GM18526 (cell line): Measurements from ENCODE around the gene SETD3.

Experiments
- POLR2A ChIP-seq: IDR thresholded peaks from 3 replicates; pipeline ENCODE4 v1.6.1; 2011; ENCODE audit not compliant: insufficient read length; ENCODE audit errors: extremely low read depth

SETD3 gene

DNA sequence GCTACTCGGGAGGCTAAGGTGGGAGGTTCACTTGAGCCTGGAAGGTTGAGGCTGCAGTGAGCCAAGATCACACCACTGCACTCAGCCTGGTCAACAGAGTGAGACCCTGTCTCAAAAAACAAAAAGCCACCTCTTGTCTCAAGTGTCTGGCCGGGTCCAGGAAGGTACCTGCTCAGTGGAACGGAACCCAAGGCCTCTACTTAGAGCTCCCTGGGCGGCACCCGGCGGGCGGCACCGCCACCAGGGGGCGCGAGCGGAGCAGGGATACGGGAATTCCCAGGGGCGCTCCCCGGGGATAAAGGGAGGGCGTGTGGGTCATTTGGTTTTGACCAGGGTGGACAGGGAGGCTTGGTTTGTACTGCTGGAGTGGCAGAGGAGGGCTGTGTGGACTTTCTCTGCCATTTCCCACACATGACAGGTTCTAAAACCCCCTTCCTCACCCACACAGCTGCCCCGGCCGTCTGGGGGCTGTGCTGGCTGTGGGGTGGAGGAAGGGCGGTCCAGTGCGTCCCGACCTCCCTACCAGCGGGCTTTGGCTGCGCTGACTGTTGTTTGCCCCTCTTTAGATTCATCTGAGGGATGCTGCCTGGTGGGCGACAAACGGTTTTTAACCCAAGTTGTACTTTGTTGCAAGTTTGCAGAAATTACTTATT, 91.4 kb downstream of the SETD3 start:
- no peak for TF ChIP-seq POLR2A

DNA sequence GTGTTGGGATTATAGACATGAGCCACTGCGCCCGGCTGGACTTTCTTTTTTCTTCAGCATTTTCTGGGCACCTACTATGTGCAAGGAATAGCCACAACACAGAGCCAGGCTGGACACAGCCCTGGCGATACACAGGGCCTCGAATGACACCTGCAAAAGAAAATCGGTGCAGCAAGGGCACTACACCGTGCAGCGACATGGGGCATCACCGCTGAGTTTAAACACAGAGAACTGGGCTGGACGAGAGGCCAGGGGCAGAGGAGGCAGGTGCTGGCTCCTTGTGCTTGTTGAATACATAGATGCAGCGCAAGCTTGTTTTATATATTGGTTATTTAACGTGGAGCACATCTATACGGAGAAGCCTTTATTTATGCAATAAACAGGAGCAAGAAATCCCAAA, 92.4 kb downstream of the SETD3 start:
- TF ChIP-seq POLR2A, result no peak

DNA sequence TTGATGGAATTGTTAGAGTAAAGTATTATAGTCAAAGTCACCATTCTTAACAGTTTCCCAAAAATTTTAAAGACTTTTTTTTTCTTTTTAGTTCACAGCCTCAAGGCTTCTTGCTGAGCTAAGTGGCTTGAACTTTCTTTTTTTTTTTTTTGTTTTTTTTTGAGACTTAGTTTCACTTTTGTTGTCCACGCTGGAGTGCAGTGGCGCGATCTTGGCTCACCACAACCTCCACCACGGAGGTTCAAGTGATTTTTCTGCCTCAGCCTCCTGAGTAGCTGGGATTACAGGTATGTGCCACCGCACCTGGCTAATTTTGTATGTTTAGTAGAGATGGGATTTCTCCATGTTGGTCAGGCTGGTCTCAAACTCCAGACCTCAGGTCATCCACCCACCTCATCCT, 92.8 kb downstream of the SETD3 start:
- no peak for TF ChIP-seq POLR2A

DNA sequence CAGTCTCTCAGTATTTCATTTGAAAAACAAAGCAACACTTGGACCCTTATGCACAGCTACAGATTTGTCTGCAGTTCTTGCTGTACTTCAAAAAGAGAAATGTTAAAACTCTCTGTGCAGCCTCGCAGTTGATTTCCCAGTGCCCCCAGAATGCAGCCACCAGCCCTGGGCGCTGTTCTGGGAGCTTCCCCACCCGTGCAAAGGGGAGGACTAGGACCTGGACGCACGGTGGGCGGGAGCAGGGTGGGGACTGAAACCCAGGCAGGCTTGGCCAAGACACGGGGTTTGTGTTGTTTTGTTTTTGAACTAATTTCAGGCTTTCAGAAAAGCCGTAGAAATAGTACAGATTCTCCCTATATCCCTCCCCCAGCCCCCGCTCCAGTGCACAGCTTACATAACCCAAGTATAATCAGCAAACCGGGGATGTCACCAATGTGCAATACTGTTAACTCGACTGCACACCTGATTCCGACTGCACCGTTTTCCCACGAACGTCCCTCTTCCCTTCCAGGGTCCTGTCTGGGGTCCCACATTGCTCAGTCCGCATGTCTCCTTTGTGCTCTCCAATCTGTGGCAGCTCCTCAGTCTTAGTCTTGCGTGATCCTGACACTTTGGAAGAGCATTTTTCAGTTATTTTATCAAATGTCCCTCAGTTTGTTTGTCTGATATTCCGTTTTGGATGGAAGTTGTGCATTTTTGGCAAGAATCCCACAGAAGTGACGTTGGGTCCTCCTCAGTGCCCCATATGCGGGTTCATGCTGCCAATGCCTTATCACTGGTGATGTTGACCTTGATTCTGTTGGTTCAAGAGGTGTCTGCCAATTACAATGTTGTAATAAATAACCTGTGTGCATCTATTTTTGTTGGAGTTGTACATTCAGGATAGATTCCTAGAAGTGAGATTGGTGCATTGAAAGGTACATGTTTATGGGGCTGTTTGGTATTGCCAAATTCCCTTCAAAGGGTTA, 95.9 kb downstream of the SETD3 start:
- TF ChIP-seq POLR2A, result no peak

DNA sequence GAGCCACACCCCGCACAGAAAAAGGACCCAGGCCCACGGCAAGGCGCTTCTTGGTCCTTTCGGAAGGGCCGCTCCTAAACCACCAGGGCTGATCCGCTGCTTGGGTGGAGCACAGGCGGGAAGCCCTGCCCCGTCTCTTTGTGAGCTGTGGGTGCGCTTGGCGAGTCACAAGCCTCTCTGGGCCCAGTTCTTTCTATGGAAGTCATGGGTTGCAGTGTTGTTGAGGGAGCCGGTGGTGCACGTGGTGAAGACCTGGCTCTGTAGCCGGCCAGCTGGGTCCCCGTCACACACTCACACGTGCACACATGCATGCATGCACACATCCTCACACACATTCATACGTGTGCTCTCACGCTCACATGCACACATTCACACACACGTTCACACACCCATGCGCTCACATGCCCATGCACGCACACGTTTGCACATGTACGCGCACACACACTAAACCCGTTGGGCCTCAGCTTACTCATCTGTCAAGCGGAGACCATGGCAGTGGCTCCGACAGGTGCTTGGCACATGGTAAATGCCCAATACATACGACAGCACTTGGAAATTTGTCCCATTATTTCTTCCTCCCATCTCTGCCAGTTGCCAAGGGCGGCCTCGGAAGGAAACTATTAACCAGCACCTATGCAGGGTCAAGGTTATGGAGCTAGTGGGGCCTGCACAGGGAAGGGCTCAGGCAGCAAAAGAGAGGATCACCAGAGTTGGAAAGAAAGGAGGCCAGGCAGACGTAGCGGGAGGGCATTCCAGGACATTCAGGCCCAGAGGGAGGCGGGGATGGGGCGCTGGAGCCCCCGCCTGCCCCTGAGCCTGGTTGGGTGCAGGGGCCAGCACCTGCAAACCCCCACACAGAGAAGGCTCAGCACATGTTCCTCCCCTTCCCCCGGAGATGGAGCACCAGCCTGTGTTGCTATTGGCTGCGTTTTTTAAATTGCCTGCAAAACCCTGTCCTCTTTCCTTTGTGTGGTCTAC, 96.9 kb downstream of the SETD3 start:
- TF ChIP-seq POLR2A, result no peak

DNA sequence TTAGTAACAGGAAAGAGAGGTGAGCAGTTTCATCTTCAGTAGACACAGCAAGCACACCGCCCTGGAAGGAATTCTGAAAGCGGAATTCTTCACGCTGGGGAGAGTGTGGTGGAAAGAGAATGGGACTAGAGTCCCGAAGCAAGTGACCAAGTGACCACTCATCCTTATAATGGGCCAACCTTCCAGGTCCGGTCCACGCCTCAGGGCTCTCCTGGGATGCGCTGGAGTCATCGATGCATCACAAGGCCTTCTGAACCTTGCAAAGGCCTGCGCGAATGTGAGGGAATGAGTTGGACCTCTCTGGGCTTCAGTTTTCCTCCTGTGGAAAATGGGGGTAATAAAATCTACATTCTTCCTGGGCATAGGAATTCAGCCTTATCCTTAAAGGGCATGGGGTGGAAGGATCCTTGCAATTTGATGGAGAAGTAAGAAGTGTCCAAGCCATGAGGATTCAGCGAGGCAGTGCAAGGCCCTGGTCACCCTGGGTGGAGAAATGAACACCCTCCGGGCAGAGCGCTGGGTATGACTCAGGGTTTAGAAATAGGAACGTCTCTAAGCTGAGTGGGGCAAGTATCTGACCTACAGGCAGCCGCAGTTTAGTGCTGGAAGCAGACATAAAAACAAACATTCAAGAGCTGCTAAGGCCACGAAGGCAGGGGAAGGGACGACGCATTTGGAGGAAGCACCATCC, 97.7 kb downstream of the SETD3 start:
- TF ChIP-seq POLR2A, result no peak

DNA sequence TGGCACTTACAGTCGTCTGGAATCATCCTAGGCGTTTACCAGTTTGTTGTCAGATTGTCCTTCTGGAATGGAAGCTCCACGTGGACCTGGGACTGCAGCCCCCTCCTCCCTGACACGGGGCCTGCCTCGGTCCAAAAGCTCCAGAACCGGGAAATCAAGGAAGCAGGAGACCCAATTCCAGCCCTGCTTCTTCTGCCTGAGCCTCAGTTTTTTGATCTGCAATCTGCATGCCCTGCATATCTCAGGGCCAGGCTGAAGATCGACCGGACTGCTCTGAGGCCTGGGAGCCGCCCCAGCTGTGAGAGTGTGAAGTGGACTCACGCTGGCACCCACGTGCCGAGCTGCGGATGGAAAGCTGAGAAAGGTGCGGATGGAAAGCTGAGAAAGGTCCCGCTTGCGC, 98.6 kb downstream of the SETD3 start:
- no peak for TF ChIP-seq POLR2A

DNA sequence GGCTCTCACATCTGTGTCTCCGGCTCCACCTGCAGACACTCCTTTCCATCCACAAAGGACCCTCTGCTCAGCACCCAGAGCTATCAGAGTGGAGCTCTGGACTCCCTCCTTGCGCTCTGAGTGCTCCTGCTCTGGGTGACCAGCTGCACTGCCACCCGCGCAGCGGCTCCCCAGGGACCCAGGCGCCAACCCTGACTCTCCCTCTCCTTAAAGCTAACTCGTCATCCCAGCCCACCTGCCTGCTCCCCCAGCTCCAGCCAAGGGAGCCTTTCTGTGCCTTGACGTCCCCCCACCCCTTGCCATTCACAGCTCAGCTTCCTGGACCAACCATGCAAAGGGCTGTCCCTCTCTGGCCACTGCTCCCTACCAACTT, 99.0 kb downstream of the SETD3 start:
- no peak for TF ChIP-seq POLR2A

DNA sequence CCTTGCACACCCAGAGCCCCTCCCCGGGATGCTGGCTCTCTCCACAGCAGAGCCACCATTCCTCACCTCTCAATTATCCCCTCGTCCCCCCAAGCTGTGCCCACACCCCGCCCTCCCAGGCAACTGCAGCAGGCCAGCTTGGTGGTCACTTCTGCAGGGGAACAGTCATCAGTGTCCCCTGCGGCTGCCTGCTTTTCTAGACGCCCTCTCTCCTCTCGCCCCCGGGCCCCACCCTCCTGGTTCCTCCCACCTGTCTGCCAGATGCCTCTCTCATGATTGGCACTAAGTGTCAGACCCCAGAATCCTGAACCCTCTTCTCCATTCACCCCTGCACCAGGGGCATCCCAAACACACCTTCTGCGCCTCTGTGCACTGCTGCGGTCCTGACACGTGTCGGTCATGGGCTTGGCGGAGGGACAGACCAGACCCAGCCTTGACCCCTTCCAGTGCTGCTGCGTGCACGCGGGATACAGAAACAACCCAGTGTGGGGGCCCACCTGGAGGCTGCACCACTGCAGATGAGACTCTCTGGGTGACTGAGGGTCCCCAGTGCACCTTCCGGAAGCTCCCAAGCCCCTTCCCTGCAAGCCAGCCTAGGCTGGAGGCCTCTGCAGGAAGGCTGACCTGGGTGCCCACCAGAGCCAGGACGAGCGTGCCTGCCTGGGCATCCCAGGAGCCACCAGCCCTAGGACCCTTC, 99.5 kb downstream of the SETD3 start:
- no peak for TF ChIP-seq POLR2A

DNA sequence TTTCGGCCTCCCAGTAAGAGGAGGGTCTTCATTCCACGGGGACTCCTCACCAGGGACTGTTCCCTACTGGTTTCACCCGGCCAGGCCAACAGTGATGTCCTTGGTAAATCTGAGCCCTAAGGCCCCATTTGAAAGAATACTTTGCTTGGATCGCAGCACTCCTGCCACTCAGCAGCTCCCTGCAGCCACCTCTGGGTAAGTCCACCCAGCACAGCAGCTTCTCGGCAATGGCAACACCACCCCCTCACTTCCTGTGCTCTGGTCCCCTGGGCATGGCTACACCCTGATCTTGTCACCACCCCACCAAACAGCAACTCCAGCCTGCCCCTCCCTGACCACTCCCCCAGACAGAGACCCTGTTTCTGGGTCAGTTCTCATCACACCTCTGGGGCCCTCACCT, 100.3 kb downstream of the SETD3 start:
- no peak for TF ChIP-seq POLR2A

DNA sequence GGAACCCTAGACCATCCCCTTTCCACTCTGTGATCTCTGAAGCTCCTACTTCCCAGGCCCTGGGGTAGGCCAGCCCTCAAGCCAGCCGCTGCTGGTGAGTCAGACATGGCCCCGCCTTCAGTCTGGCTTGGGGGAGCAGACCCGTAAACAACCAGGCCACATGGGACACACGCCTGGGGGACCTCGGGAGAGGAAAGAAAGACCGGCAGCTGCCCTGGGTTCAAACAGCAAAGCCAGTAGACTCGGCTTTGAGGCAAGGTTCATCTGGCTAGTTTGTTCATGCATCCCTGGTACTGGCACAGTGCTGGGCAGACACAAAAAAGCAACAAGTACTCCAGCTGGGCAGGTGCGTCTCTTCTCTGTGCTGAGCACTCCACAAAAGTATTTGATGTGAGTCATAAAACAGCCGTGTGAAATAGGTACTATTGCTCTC, 101.9 kb downstream of the SETD3 start:
- no peak for TF ChIP-seq POLR2A

DNA sequence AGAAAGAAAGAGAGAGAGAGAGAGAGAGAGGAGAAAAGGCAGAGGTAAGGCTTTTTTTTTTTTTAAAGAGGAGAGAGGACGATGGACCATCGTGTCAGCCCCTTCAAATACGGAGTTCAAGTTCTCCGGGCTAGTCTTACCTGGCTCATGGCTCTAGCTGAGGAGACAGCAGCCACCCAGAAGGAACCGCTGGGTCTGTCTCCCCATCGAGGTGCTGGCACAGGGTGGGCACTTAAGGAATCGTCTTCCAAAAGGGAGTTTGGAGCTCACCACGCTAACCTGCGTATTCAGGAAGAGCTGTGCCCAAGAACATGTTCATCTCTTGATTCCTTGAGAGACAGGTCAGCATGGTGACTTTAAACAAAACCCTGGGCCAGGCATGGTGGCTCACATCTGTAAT, 102.7 kb downstream of the SETD3 start:
- no peak for TF ChIP-seq POLR2A

DNA sequence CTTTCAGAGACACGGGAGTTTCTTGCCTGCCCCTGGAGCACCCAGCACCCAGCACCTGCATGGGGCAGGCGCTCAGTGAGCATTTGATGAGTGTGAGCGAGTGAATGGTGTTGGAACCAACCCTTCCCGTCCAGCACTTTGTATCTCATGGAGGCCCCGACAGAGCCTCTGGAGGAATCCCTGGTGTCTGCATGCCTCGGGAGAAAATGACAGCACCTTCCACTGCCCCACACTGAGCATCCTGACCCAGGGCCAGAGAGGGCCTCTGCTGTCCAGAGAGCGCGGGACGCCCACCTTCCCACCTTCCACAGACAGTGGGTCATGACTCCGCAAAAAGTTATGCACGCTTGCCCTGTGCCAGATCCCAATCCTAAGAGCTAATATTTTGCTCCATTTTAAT, 105.7 kb downstream of the SETD3 start:
- TF ChIP-seq POLR2A, result no peak

DNA sequence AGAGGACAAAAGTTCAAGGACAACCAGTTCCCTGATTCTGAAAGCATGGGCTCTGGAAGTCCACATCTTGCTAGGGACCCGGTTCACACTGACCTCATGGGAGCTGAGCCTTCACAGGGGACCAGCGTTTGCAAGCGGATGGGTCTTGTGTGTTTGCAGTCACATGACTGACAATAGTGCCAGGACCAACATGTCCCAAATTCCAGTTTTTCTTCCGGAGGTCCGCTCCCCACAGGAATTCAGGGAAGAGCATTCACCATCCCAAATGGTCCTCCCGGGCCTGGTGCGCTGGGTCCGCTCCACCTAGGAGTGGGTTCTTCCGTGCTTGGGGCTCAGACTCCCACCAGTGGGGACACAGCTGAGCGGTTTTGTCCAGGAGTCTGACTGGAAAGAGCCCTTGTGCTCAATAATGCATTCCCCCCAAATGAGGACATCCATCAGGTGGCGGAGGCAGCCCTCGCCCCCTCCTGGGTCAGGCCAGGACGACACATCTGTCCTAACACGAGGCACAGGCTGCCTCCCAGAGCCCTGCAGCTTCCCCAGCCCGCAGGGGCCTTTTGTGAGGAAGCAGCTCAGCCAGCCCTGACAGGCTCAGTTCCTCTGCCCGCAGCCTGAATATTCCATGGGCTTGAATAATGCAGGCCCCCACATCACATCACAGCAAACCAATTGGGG, 116.9 kb downstream of the SETD3 start:
- no peak for TF ChIP-seq POLR2A

DNA sequence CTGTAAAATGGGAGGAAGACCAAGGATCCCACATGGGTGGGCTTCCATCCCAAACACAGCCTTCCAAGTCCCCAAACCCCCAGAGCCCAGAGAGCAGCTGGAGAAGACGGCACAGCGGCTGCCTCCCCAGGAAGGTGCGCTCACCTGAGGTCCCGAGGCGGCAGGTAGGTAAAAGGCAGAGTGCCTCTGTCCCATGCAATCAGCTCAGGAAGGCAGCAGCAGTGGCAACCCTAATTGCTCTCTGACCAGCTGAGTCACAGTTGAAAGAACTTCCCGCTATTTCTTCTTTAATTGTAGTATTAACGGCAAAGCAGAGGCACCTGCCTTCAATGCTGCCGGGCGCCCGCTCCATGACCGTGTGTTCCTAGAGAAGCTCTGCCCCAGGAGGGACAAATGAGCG, 117.6 kb downstream of the SETD3 start:
- TF ChIP-seq POLR2A, result no peak
